ENCODE measurements around the gene MBOAT2. TPM values are rescaled to one million over a fixed set of nuclear protein-coding genes. Genes with fewer than 3 reads are reported as not detected.

The MBOAT2 gene
- total and polyA plus RNA-seq, 2 of the 13 experiments (the other 11 are each of a cell fraction or from before 2014, with no cell fraction given), result 0.11 to 0.36 TPM

GRCh38 chr2:8819948-8820347 is 183.5 kb downstream of the MBOAT2 start:
- intact Hi-C loops (cut with micrococcal nuclease; ENCODE audit: unreplicated experiment), result no loop called here
- FAIRE-seq, result no peak

More at GRCh38 chr2:8819948-8820347, 183.5 kb downstream of the MBOAT2 start:
- BruUV-seq (replicated peaks), result no TSS peak
- Histone ChIP-seq H3K79me2 (ENCODE audit: insufficient read depth, low read length) (no peaks in the 10 kb centered on the region), H3K9ac (ENCODE audit: insufficient read depth, low read depth, low read length) (no peak overlapping the region), H3K9me3 (ENCODE audit: low read length) (no peaks in the 10 kb centered on the region), H3K27ac (ENCODE audit: extremely low read length, insufficient read depth, low read length) (no peak overlapping the region), H3K36me3 (replicated peaks in 1 of 2; ENCODE audit: control insufficient read depth in 1 of 2, insufficient read depth in 2 of 2, low read length in 2 of 2) (peaks cover 9 to 45% of the 10 kb centered on the region in 2 experiments), H3K4me1 (ENCODE audit: insufficient read depth, low read length) (peaks cover 31% of the 10 kb centered on the region), H3K4me2 (ENCODE audit: low read depth, low read length) (no peak overlapping the region), H3K27me3 (ENCODE audit: control insufficient read depth in 1 of 2, insufficient read depth in 2 of 2, low read length in 2 of 2) (no peaks in the 10 kb centered on the region), H2AFZ (ENCODE audit: low read length) (no peak overlapping the region), H4K20me1 (ENCODE audit: insufficient read depth, low read length) (no peaks in the 10 kb centered on the region), H3K4me3 (replicated peaks in 1 of 3; ENCODE audit: insufficient read depth in 1 of 3, low read depth in 2 of 3, low read length in 3 of 3) (no peak overlapping the region)
- CTCF ChIA-PET (ENCODE audit: low intra/inter-chr PET ratio, low total read pairs), result no interaction called here
- in situ Hi-C loops (cut with HindIII; ENCODE audit: extremely low pct_ligation_motif_present, low pct_unique_long_range_greater_than_20kb), result no loop called here
- POLR2A ChIA-PET, result no interaction called here
- DNase-seq (ENCODE audit: low spot score) (no peak), ATAC-seq (no peak)
- TF ChIP-seq ZNF207 (IDR thresholded peaks at IDR 0.05; ENCODE audit: borderline replicate concordance) (no peak), POGZ (CRISPR knock-in tag; IDR thresholded peaks at IDR 0.05) (no peak), HMG20A (CRISPR knock-in tag; IDR thresholded peaks at IDR 0.05; ENCODE audit: borderline replicate concordance) (no peak), ZBTB2 (CRISPR knock-in tag; IDR thresholded peaks at IDR 0.05; ENCODE audit: low read depth) (no peak), ZNF569 (CRISPR knock-in tag; IDR thresholded peaks at IDR 0.05; ENCODE audit: borderline replicate concordance) (no peak), PHF20 (CRISPR knock-in tag; IDR thresholded peaks at IDR 0.05) (no peak), JUN (CRISPR knock-in tag; IDR thresholded peaks at IDR 0.05) (no peak), HOMEZ (CRISPR knock-in tag; IDR thresholded peaks at IDR 0.05; ENCODE audit: low read depth) (no peak), ZFP91 (CRISPR knock-in tag; IDR thresholded peaks at IDR 0.05; ENCODE audit: borderline replicate concordance) (no peak), ZNF138 (CRISPR knock-in tag; IDR thresholded peaks at IDR 0.05; ENCODE audit: low read depth) (no peak), ZNF337 (CRISPR knock-in tag; IDR thresholded peaks at IDR 0.05; ENCODE audit: borderline replicate concordance, low read depth) (no peak)
- WGBS (ENCODE audit: low lambda C conversion rate), result 80% methylated on average over 8 of the region's 8 CpGs

All from HepG2 (cell line).